BE2C (cell line): Measurements from ENCODE around the gene SLC5A10.
"Not testable (repeated sequence)": the region's sequence is repeated elsewhere in the genome, so short reads cannot be mapped to it uniquely, and the experiment has no call there.

ENCODE experiments used
- DNase-seq: peaks from one replicate; pipeline ENCODE4 v3.0.0-alpha.2; 2020
- H3K27me3 ChIP-seq: fragments of 250-450 bp; sonication (Bioruptor Pico); 2 replicates; pipeline ENCODE4 v1.5.1; 2020; ENCODE audit warnings: mild to moderate bottlenecking
- H3K36me3 ChIP-seq: fragments of 250-450 bp; sonication (Bioruptor Pico); 2 replicates; pipeline ENCODE4 v1.5.1; 2020; ENCODE audit warnings: mild to moderate bottlenecking
- H3K4me1 ChIP-seq: fragments of 250-450 bp; sonication (Bioruptor Pico); 2 replicates; pipeline ENCODE4 v1.5.1; 2020
- H3K4me3 ChIP-seq: 2 replicates; pipeline ENCODE4 v1.5.1; 2011; ENCODE audit warnings: low read depth, low read length
- H3K9me3 ChIP-seq: fragments of 250-450 bp; sonication (Bioruptor Pico); 2 replicates; pipeline ENCODE4 v1.5.1; 2020

SLC5A10 gene

GRCh38 chr17:19070318-19071168, 118.6 kb downstream of the SLC5A10 start:
- not testable (repeated sequence) for H3K4me1 ChIP-seq, DNase-seq, H3K9me3 ChIP-seq, H3K36me3 ChIP-seq, H3K27me3 ChIP-seq, H3K4me3 ChIP-seq
